Stimulated activated CD4-positive, alpha-beta T cell treated with anti-CD3 and anti-CD28 coated beads, TNF-alpha, amount 100 ng/mL, for 24 hours (primary cell): ENCODE measurements around the gene UBE2Q1.

Source experiments
- DNase-seq, 3 experiments: peaks; one replicate each; pipeline ENCODE4 v3.0.0-alpha.2; 2020; ENCODE audit warnings: low read depth in 3 of 3

UBE2Q1 gene

GRCh38 chr1:154557939-154558719 is at the start of gene UBE2Q1:
TSS of gene UBE2Q1 (minus strand) at chr1:154558662. CDS start at chr1:154558553, 109 bp downstream.
- DNase-seq = no peak

DNA sequence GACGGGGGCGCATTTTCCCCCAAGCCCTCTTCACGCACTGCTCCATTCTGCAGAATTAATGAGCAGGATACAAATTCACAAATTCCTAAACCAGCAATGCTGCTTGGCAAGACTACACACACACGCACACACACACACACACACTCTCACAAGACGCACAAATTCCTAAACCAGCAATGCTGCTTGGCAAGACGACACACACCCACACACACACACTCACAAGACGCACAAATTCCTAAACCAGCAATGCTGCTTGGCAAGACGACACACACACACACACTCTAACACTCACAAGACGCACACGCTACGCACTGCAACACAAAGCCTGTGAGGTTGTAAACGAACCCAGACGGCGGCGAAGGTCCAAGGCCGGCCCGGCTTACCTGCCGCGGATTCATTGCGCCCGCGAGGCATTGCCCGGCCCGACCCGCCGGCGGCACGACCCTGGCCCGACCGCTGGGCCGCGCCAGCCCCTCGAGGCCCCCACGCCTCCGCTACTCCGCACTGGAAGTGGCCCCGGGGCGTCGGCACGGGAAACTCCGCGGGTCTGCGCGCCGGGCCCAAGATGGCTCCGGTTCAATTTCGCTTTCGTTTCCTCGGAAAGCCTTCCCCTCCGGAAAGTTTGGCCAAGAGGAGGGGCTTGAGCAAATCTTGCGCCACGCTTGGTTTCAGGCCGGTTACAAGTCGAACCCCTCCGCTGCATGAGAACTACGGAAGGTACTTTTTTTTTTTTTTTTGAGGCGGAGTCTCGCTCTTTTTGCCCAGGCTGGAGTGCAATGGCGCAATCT is 49.3 kb upstream of the UBE2Q1 start, which contains the start of gene ADAR:
TSS of gene ADAR (minus strand) at position 578 of the 788 bp plus-strand sequence. CDS start at position 398, 180 bp downstream.
- DNase-seq = peak; percentile 80 to 90 (median 89)

DNA sequence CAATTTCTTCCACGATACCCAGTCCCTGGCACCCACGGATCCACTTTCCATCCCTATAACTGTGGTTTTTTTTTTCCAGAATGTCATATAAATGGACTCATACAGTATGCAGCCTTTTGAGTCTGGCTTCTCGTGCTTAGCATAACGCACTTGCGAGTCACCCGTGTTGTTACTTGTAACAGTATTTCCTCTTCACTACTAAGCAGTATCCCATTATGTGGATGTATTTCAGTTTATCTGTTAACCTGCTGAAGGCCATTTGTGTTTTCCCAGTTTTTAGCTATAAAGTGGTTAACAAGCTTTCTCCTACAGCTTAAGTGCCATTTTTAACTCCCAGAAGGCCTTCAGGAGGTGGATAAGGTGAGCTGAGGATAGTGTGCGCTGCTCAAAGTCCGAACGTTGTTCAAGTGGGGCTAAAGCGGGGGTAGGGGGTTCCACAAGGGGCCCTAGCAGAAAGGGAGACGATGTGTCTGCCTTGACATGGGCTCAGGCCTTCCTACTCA is 48.7 kb upstream of the UBE2Q1 start:
- no peak for DNase-seq

- DNase-seq = no peak
Observed at GRCh38 chr1:154605534-154605933, 47.1 kb upstream of the UBE2Q1 start.

DNA sequence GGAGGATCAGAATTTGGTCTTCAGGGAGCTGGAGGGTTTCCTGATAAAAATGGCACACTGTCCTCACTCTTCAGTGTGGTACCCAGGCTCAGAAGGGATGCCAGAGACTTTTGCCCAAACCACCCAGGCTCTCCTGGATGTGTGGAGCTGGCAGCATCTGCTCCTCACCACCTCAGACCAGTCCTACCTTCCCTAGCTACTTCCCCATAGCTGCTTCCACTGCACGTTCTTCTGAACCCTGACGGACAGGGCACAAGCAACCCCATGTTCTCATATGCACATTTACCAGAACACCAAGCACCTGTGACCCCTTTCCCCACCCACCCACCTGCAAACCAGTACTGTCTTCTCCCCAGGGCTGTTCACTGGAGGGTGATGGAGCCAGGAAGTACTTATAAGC is 44.9 kb upstream of the UBE2Q1 start:
- DNase-seq = no peak

DNA sequence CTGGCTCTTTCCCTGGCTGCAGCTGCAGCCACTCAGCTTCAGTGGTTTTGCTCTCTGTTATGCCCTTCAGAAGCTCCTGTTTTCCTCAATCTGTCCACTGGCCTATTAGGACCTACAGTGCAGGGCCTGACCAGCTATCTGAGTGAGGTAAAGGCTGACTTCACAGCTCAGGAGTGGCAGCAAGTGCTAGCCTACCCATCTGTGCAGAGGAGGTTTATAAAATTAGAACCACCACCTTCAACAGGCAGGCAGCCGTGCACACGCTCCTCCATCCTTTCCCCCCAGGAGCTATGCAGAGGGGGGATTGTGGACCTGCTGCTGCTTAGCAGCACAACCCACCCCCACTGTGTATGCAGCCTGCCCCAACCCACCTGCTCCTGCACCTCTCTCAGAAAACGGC is 41.2 kb upstream of the UBE2Q1 start:
- DNase-seq = no peak

DNA sequence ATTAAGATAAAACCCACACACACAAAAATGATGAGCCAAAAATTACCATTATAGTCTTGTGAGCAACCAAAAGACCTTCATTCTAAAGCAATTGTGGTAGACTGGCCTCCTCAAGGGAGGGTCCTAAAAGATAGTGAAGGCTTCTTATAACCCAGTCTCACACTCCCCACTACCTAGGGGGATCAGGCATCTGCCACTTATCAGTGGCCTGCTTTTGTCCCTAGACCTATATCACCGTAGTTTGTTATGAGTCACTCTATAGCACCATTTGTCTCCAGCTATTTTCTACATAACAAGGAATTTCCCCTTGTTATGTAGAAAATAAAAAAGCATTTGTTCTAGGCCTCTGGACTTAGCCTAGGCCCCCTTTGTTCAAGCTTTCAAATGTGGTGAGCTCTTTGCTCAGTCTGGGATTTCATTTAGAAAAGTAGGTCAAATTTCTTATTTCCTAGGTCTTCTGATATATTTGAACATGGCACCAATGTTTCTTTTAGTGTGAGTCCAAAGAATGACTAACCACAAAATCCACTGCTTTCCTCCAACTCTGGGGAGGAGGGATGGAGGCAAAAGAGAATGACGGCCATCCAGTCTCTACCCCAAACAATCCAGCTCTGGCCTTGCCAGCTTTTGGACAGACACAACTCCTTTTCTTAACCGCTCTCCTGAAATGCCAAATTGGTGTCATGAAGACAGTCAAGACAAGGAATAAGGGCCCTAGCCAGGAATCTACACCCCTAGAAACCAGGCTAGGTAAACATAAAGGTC is 40.6 kb upstream of the UBE2Q1 start:
- no peak for DNase-seq

DNA sequence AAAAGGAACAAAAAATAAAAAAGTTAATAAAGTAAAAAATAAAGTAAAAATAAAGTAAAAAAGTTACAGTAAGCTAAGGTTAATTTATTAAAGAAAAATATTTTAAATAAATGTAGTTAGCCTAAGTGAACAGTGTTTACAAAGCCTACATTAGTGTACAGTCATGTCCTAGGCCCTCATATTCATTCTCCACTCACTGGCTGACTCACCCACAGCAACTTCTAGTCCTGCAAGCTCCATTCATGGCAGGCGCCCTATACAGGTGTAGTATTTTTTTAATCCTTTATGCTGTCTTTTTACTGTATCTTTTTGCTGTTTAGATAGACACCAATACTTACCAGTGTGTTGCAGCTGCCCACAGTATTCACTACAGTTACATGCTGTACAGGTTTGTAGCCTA is 37.2 kb upstream of the UBE2Q1 start:
- DNase-seq = no peak

DNA sequence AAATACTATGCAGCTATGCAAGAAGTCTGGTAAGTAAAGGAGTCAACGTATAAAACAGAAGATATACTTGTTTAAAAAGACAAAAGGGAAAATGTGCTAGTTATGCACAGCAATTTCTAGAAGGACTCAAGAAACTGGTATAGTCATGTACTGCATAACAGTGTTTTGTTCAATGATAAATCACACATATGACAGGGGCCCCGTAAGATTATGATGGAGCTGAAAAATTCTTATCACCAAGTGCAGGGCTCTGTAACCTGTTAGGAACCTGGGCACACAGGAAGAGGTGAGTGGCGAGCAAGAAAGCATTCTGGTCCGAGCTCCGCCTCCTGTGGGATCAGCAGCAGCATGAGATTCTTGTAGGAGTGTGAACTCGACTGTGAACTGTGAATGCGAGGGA is 36.3 kb upstream of the UBE2Q1 start:
- DNase-seq = no peak

- DNase-seq = no peak
Observed at GRCh38 chr1:154593390-154593789, 34.9 kb upstream of the UBE2Q1 start.

DNA sequence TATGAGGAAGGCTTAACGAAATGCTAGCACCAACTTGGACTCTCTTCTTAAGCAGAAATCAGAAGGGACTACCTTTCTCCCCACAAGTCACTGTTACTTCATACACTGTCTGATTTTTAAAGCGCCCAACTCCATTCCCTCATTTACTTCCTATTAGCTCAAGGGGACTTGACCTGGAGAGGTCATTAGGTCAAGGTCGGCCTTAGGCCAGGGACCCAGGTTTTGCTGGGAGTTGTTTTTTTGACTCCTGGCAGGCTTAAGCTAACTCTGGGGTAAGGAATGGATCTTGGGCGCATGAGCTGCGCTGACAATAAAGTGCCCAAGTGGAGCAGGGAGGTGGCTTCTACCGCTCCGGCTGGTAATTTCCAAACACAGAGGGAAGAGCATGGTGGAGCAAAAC is 32.7 kb upstream of the UBE2Q1 start:
- no peak for DNase-seq

DNA sequence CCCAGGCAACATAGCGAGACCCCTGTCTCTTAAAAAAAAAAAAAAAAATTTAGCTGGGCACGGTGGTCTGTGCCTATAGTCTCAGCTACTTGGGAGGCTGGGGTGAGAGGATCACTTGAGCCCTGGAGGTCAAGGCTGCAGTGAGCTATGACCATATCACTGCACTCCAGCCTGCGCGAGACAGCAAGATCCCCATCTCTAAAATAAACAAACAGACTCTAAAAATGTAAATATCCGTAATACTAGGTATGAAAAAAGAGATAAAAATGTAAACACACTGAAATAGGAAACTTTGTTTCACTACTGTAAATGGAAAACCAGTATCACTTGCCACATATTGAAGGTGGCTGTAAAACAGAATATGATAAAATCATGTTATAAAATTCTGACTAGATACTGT is 32.3 kb upstream of the UBE2Q1 start:
- DNase-seq = no peak

- no peak for DNase-seq
Observed at GRCh38 chr1:154589780-154590179, 31.3 kb upstream of the UBE2Q1 start.

DNA sequence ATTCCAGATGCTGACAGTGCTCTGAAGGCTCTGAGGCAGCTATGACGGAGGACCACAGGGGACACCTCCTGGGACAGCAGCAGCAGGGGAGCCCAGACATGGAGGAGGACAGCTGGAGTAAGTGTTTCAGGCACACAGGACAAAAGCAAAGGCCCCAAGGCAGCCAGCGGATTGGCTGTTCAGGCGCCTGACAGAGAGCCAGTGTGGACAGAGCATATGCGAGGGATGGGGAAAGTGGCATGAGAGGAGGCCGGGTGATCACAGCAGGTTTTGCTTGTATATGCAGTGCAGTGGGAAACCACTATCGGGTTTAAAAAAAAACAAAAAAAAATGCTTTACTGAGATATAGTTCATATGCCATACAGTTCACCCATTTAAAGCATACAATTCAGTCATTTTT is 28.2 kb upstream of the UBE2Q1 start:
- DNase-seq = no peak

DNA sequence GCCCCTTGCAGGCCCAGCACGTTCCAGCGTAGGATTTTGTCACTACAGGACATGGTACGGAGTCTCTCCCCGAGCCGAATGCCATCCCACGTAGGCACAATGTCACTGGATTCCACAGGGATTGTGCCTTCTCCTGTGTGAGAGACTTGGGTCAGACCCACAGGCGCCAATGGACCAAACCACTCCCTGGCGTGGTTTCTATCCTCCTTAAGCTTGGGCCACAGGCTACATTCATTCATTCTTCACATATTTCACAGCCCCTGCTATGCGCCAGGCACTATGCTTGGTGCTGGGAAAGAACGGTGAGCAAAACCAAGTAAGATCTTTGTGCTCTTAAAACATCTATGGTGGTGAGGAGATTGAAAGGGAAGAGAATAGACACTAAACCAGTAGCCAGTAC is 27.8 kb upstream of the UBE2Q1 start:
- DNase-seq = no peak

- no peak for DNase-seq
Observed at GRCh38 chr1:154584267-154584994, 26.0 kb upstream of the UBE2Q1 start.

- DNase-seq = no peak
Observed at GRCh38 chr1:154583773-154584172, 25.3 kb upstream of the UBE2Q1 start.

DNA sequence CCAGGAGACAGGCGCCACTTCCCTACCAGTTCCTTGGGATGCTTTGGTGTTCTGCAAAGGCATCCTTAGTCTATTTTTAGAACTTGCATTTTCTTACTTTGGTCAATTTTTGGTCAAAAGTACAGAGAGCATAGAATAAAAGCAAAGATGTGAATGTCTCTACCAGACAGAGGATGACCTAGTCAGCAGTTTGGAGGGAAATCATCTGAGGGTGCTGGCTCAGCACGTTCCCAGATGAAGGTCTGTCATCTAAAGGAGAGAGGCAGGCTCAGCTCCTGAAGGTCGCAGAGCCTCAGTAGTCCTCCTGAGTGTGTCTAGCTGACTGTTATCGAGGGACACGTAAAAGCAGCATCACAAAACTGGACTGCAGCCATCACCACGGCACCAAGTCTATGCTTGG is 24.4 kb upstream of the UBE2Q1 start:
- DNase-seq = no peak

DNA sequence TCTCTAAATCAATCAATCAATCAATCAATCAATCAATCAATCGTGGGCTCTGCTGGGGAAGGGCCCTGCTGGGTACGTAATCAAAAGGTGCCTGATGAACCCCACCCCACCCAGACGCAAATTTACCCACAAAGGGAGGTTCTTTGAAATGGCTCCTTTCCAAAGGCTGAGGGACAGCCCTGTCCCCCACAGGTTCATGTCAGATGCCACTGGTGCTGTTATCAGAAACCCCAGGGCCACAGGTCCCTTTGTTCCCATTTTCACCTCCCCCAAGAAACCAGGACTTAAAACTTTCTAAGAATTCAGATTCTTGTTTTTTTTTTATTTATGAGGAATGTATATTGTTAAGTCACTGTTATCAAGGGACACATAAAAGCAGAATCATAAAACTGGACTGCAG is 23.3 kb upstream of the UBE2Q1 start:
- no peak for DNase-seq

GRCh38 chr1:154579374-154579773 is 20.9 kb upstream of the UBE2Q1 start:
- DNase-seq = no peak

DNA sequence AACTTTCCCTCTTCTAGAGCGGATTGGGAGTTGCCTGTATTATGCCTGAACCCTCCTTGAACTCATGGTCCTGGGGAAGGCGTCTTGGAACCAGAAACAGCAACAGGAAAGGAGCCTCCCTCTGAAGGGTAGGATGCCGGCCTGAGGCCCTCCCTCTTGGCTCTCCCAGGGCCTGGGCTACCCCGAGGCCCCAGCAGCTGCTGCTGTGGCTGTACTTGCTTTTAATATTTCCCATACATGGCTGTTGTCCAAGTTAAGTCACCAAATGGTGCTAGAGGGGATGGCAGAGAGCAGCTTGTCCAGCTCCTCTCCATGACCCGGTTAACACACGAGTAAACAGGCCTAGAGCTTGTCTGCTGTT is 19.6 kb upstream of the UBE2Q1 start:
- no peak for DNase-seq
